Panc1 (cell line): ENCODE results near the gene OPTC.

Source experiments
- POLR2AphosphoS5 ChIP-seq: IDR thresholded peaks from 2 replicates; pipeline ENCODE4 v1.6.1; 2012; ENCODE audit warnings: mild to moderate bottlenecking, low read depth, low read length, moderate library complexity
- TF ChIP-seq, protein P1 (sequence below): fragments of 450-650 bp; IDR thresholded peaks from 2 replicates; pipeline ENCODE4 v1.5.1; 2017; ENCODE audit warnings: mild to moderate bottlenecking

DNA sequence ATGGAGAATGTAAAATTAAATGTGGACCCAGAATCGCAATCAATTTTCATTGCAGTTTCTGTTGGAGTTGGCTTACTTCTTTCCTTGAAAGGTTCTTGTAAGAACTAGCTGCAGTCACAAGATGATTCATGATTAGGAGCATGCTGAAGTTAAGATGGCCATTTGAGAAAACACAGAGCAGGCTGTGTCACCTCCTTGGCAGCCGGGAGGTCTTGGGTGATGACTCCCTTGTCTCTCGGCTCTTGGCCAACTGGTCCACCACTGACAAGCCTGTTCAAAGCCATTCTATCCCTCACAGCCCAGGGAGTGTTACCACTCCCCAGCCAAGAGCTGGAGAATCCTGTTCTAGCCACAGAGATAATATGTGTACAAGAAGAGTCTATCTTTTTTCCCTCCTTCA lies 40.6 kb downstream of the OPTC start:
- TF ChIP-seq, protein P1, sequence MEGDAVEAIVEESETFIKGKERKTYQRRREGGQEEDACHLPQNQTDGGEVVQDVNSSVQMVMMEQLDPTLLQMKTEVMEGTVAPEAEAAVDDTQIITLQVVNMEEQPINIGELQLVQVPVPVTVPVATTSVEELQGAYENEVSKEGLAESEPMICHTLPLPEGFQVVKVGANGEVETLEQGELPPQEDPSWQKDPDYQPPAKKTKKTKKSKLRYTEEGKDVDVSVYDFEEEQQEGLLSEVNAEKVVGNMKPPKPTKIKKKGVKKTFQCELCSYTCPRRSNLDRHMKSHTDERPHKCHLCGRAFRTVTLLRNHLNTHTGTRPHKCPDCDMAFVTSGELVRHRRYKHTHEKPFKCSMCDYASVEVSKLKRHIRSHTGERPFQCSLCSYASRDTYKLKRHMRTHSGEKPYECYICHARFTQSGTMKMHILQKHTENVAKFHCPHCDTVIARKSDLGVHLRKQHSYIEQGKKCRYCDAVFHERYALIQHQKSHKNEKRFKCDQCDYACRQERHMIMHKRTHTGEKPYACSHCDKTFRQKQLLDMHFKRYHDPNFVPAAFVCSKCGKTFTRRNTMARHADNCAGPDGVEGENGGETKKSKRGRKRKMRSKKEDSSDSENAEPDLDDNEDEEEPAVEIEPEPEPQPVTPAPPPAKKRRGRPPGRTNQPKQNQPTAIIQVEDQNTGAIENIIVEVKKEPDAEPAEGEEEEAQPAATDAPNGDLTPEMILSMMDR, result no peak
- no peak for TF ChIP-seq POLR2AphosphoS5
